HCT116 (cell line): ENCODE data around the gene LCLAT1. TPM values are rescaled to one million over a fixed set of nuclear protein-coding genes. Genes with fewer than 3 reads are reported as not detected.

Source experiments
- ATAC-seq: fragments of 200-7000 bp; cut with Tn5 transposase; 2 replicates; pipeline ENCODE4 v1.9.1; 2020; ENCODE audit warnings: mild to moderate bottlenecking, moderate library complexity
- BruUV-seq: library from RNA; stranded (reverse); fragments of 400-500 nt; replicated peaks from 2 replicates; lab custom pipeline; 2021; lab: Mats Ljungman, UMichigan
- CTCF ChIA-PET: fragments of 300-600 bp; sonication (Branson Sonifier 250); formaldehyde crosslinking; loops from one replicate; lab custom pipeline; 2021; ENCODE audit warnings: antibody characterized with exemption; lab: Charles Lee
- POLR2A ChIA-PET: fragments of 300-600, 350-600 bp; sonication (Branson Sonifier 250); formaldehyde crosslinking; loops from one replicate; lab custom pipeline; 2021; ENCODE audit warnings: antibody characterized with exemption; lab: Charles Lee
- RAD21 ChIA-PET, 2 experiments: fragments of 300-600 bp; sonication (Branson Sonifier 250); formaldehyde crosslinking; loops; one replicate each; lab custom pipeline; 2023; ENCODE audit warnings: low total read pairs in 2 of 2; ENCODE audit not compliant: uncharacterized antibody in 2 of 2, unreplicated experiment in 2 of 2, low non-redundant PET in 1 of 2; lab: Charles Lee
- DNase-seq: peaks from one replicate; pipeline ENCODE4 v3.0.0-alpha.2; 2010; ENCODE audit warnings: low read depth, low spot score
- H2AFZ ChIP-seq: fragments of 200-600 bp; shearing (Covaris generic), sonication (generic); 2 replicates; pipeline ENCODE4 v1.6.1; 2017; ENCODE audit warnings: low read depth, mixed run types, mixed read lengths, antibody characterized with exemption, low read length; ENCODE audit not compliant: poor library complexity, severe bottlenecking
- H3K27ac ChIP-seq: 2 replicates; pipeline ENCODE4 v1.5.1; 2012; ENCODE audit warnings: low read depth, low read length
- H3K27me3 ChIP-seq: fragments of 200-600 bp; sonication (generic); 2 replicates; pipeline ENCODE4 v1.6.1; 2016; ENCODE audit warnings: mixed run types, low read length, mixed read lengths; ENCODE audit not compliant: insufficient read depth
- H3K36me3 ChIP-seq, 2 experiments: fragments of 200-500 bp in 1 of 2; fragments of 200-600 bp in 1 of 2; sonication (Bioruptor generic) in 1 of 2; sonication (generic) in 1 of 2; 2 replicates each; pipeline versions ENCODE4 v1.5.1 to v1.6.1; 2014 to 2016; ENCODE audit warnings: low read length in 2 of 2, inconsistent platforms in 1 of 2, mixed read lengths in 1 of 2, mixed run types in 1 of 2; ENCODE audit not compliant: insufficient read depth in 2 of 2, control insufficient read depth in 1 of 2
- H3K4me1 ChIP-seq, 2 experiments: fragments of 200-600 bp in 1 of 2; sonication (generic) in 1 of 2; 2 replicates each; pipeline versions ENCODE4 v1.5.1 to v1.6.1; 2012 to 2017; ENCODE audit warnings: low read length in 2 of 2, inconsistent platforms in 1 of 2, mild to moderate bottlenecking in 1 of 2, mixed read lengths in 1 of 2, mixed run types in 1 of 2, moderate library complexity in 1 of 2; ENCODE audit not compliant: insufficient read depth in 2 of 2, control insufficient read depth in 1 of 2
- H3K4me2 ChIP-seq: fragments of 200-600 bp; sonication (generic); 2 replicates; pipeline ENCODE4 v1.6.1; 2017; ENCODE audit warnings: mixed run types, low read length, mixed read lengths
- H3K4me3 ChIP-seq, 2 experiments: fragments of 200-600 bp in 1 of 2; sonication (generic) in 1 of 2; replicated peaks in 1 of 2; 2 replicates each; pipeline ENCODE4 v1.5.1; 2011 to 2016; ENCODE audit warnings: low read length in 2 of 2, control low read depth in 1 of 2, low read depth in 1 of 2, mild to moderate bottlenecking in 1 of 2, mixed read lengths in 1 of 2, mixed run types in 1 of 2
- H3K79me2 ChIP-seq: fragments of 200-600 bp; sonication (generic); 2 replicates; pipeline ENCODE4 v1.6.1; 2017; ENCODE audit warnings: mild to moderate bottlenecking, mixed run types, low read length, moderate library complexity, mixed read lengths; ENCODE audit not compliant: insufficient read depth
- H3K9ac ChIP-seq: fragments of 200-600 bp; sonication (generic); 2 replicates; pipeline ENCODE4 v1.6.1; 2016; ENCODE audit warnings: low read length, mixed read lengths
- H3K9me2 ChIP-seq: fragments of 200-600 bp; sonication (generic), shearing (Covaris generic); 2 replicates; pipeline ENCODE4 v1.6.1; 2017; ENCODE audit warnings: mixed run types, mild to moderate bottlenecking, moderate library complexity; ENCODE audit not compliant: insufficient read depth
- H3K9me3 ChIP-seq, 2 experiments: fragments of 200-500 bp in 1 of 2; fragments of 200-600 bp in 1 of 2; sonication (Bioruptor generic) in 1 of 2; sonication (generic) in 1 of 2; 2 replicates each; pipeline ENCODE4 v1.6.1; 2014 to 2017; ENCODE audit warnings: low read length in 2 of 2, mixed read lengths in 2 of 2, inconsistent platforms in 1 of 2, low read depth in 1 of 2, mild to moderate bottlenecking in 1 of 2, mixed run types in 1 of 2, moderate library complexity in 1 of 2; ENCODE audit not compliant: control insufficient read depth in 1 of 2, insufficient read depth in 1 of 2
- H4K20me1 ChIP-seq: fragments of 200-600 bp; sonication (generic), shearing (Covaris generic); 2 replicates; pipeline ENCODE4 v1.6.1; 2017; ENCODE audit warnings: mixed run types, mild to moderate bottlenecking, moderate library complexity; ENCODE audit not compliant: insufficient read depth
- CBX3 ChIP-seq: IDR thresholded peaks from 2 replicates; pipeline ENCODE4 v1.6.1; 2012; ENCODE audit warnings: low read depth
- CEBPB ChIP-seq: IDR thresholded peaks from 2 replicates; pipeline ENCODE4 v1.6.1; 2012; ENCODE audit warnings: low read depth
- EGR1 ChIP-seq: IDR thresholded peaks from 2 replicates; pipeline ENCODE4 v1.6.1; 2012; ENCODE audit warnings: low read depth
- EZH2 ChIP-seq: fragments of 200-600 bp; sonication (generic); IDR thresholded peaks from 2 replicates; pipeline ENCODE4 v1.6.1; 2017; ENCODE audit warnings: antibody characterized with exemption, mixed run types
- EZH2phosphoT487 ChIP-seq: fragments of 200-600 bp; IDR thresholded peaks from 2 replicates; pipeline ENCODE4 v1.6.1; 2018; ENCODE audit warnings: antibody characterized with exemption, borderline replicate concordance
- FOSL1 ChIP-seq: IDR thresholded peaks from 2 replicates; pipeline ENCODE4 v1.6.1; 2012; ENCODE audit warnings: low read depth
- JUND ChIP-seq: IDR thresholded peaks from 2 replicates; pipeline ENCODE4 v1.6.1; 2012
- MAX ChIP-seq: IDR thresholded peaks from 2 replicates; pipeline ENCODE4 v1.6.1; 2012
- RAD21 ChIP-seq: IDR thresholded peaks from 2 replicates; pipeline ENCODE4 v1.6.1; 2012; ENCODE audit warnings: low read depth, mild to moderate bottlenecking
- SP1 ChIP-seq: IDR thresholded peaks from 2 replicates; pipeline ENCODE4 v1.6.1; 2012; ENCODE audit warnings: low read depth
- SRF ChIP-seq: IDR thresholded peaks from 2 replicates; pipeline ENCODE4 v1.6.1; 2012; ENCODE audit warnings: low read depth
- TCF7L2 ChIP-seq: IDR thresholded peaks from 2 replicates; pipeline ENCODE4 v1.7.0; 2011; ENCODE audit warnings: borderline replicate concordance, inconsistent platforms; ENCODE audit not compliant: insufficient read depth, insufficient read length; ENCODE audit errors: extremely low read depth
- YY1 ChIP-seq: IDR thresholded peaks from 2 replicates; pipeline ENCODE4 v1.6.1; 2011; ENCODE audit warnings: low read length, low read depth, moderate library complexity, mild to moderate bottlenecking; ENCODE audit not compliant: insufficient replicate concordance; ENCODE audit errors: extremely low read depth
- ZBTB33 ChIP-seq: IDR thresholded peaks from 2 replicates; pipeline ENCODE4 v1.6.1; 2011; ENCODE audit warnings: mild to moderate bottlenecking, low read length, moderate library complexity; ENCODE audit not compliant: insufficient replicate concordance; ENCODE audit errors: extremely low read depth
- ZFX ChIP-seq: fragments of 450-650 bp; IDR thresholded peaks from 2 replicates; pipeline ENCODE4 v1.6.1; 2017
- ZNF274 ChIP-seq: fragments of 200-500 bp; sonication (Bioruptor generic); IDR thresholded peaks from 2 replicates; pipeline ENCODE4 v1.6.1; 2014; ENCODE audit warnings: mild to moderate bottlenecking, low read depth, low read length, inconsistent platforms
- intact Hi-C: fragments of 100-400 bp; cut with micrococcal nuclease; formaldehyde crosslinking; loops from 2 replicates; pipeline ENCODE4 v1.10.0; 2022
- total RNA-seq: library from RNA; stranded (reverse); gene quantifications from one replicate; pipeline ENCODE4 v1.2.1, GENCODE V29; 2021; ENCODE audit not compliant: unreplicated experiment

LCLAT1 gene
- total RNA-seq, 1 experiment from 2014 or later: 36.2 TPM

GRCh38 chr2:30421604-30422443 is 25.2 kb upstream of the LCLAT1 start:
- Histone ChIP-seq H3K9me3 (no peaks in the 10 kb centered on the region), H3K9me2 (no peaks in the 10 kb centered on the region), H3K4me2 (peak overlapping the region; percentile 60), H3K27ac (no peak overlapping the region), H3K79me2 (no peaks in the 10 kb centered on the region), H3K36me3 (no peaks in the 10 kb centered on the region), H3K4me3 (no peak overlapping the region), H3K9ac (no peak overlapping the region), H3K27me3 (no peaks in the 10 kb centered on the region), H3K4me1 (peaks cover 6 to 15% of the 10 kb centered on the region in 2 experiments; a peak in 3 of 4 replicates), H4K20me1 (no peaks in the 10 kb centered on the region), H2AFZ (no peak overlapping the region)
- 0 out of 2 replicates have a peak, but pooled peaks have one; percentile 35 for ATAC-seq
- ChIA-PET RAD21 (no interaction called here), POLR2A (no interaction called here), CTCF (no interaction called here)
- TF ChIP-seq CEBPB (peak; percentile 59), FOSL1 (no peak; the same call in 1 of the 2 replicates)
- intact Hi-C loops: no loop called here
- no peak for DNase-seq
- BruUV-seq: no TSS peak

GRCh38 chr2:30422444-30423040 is 24.5 kb upstream of the LCLAT1 start:
- POLR2A ChIA-PET: no interaction called here
- ATAC-seq (peak; percentile 91), DNase-seq (peak; percentile 37)
- no peaks in the 10 kb centered on the region for H3K27me3 ChIP-seq
- H3K4me2 ChIP-seq: peak overlapping the region; percentile 60
- no peak overlapping the region for H3K27ac ChIP-seq
- intact Hi-C loops: no loop called here
- BruUV-seq: no TSS peak
- no peaks in the 10 kb centered on the region for H3K9me3 ChIP-seq
- peaks cover 6 to 15% of the 10 kb centered on the region in 2 experiments; a peak in 3 of 4 replicates for H3K4me1 ChIP-seq
- CTCF ChIA-PET: no interaction called here
- no peaks in the 10 kb centered on the region for H3K79me2 ChIP-seq
- RAD21 ChIA-PET: no interaction called here
- H2AFZ ChIP-seq: peak overlapping the region; percentile 70
- no peaks in the 10 kb centered on the region for H3K9me2 ChIP-seq
- H3K9ac ChIP-seq: no peak overlapping the region
- H3K36me3 ChIP-seq: no peaks in the 10 kb centered on the region
- no peaks in the 10 kb centered on the region for H4K20me1 ChIP-seq
- no peak overlapping the region for H3K4me3 ChIP-seq
- TF ChIP-seq YY1 (no peak), ZFX (no peak), ZBTB33 (no peak), FOSL1 (no peak), CBX3 (peak; percentile 36; the same call in 1 of the 2 replicates), TCF7L2 (no peak), EZH2phosphoT487 (no peak), SRF (no peak), CEBPB (no peak; the same call in 1 of the 2 replicates), ZNF274 (no peak), EZH2 (no peak), RAD21 (0 out of 2 replicates have a peak, but pooled peaks have one; percentile 8), JUND (no peak), EGR1 (peak; percentile 92), MAX (peak; percentile 63; the same call in 1 of the 2 replicates), SP1 (peak; percentile 43)
